Measurements from ENCODE around the gene SEL1L.
A peak's percentile ranks its signal among the peaks of the same experiment; 100 is the strongest.
"Not testable (repeated sequence)": the region's sequence is repeated elsewhere in the genome, so short reads cannot be mapped to it uniquely, and the experiment has no call there.

The SEL1L gene

DNA sequence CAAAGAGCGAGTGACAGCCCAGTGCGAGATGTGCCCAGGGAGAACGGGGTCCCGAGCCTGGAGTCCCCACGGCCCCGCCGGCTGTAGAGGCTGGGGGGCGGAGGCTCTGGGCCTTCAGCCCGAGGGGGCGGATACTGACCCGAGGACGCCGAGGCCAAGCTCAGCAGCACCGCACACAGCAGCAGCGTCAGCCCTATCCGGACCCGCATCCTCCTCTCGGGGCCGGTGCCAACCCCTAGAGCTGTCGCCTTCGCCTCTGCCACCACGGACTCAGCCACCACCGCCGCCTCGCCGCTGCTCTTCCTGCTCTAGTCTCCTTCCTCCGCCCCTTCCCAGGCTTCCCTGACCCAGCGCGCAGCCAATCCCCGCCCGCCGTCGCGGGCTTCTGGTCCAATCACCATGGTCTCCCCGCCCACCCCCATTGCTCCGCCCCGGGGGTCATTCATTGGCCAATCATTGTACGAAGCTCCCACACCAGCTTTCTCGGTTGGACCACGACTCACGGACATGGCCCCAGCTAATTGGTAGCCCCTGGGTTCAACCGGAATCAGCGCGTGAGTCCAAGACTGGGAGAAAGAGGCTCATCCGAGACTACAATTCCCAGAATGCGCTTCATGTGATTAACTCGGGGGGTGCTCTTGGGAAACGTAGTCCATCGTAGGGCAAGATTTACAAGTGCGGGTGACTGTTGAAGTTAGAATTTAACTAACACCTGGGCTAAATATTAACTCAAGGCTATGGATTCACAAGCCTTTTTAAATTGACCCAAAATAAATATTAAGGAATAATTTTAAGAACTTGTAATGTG is at the start of gene SEL1L:
TSS of gene SEL1L (minus strand) at position 318 of the 808 bp plus-strand sequence. CDS start at position 209, 109 bp downstream.
- peak; percentile 96 for DNase-seq

DNA sequence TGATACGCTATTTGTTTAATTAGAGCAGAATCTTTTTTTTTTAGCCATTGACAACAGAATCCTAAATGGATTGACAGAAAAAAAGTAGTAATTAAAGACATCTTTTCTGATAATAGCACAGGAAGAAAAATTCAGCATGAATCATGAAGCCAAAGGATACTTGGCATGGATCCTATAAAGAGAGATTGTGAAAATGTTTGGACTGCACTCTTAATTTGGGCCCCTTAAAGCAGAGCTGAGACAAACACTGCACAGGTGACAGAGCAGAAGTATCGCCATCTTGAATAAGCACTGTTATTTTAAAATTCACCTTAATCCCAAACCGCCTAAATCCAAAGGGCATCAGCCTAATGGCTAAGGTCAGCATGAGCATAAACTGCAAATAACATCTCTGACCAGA is 48.8 kb upstream of the SEL1L start:
- no peak for DNase-seq

DNA sequence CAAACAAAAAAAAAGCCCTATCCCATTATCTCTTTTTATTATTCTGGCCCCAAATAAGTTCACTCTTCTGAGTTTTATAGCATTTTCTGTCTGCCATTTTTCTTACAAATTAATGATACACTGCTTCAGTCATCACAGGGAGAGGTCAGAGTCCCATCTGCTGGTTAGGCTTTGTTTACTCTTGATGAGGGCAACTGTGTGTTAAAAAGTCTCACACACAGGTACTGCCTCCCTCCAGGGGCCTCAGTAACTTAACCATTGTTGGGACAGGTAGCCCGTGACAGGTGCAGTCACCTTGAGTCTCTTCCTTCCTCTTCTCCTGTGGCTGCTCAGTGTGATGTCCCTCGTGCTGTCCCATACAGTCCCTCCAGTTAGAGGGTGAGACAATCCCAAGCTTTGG is 45.5 kb upstream of the SEL1L start:
- DNase-seq, result no peak

DNA sequence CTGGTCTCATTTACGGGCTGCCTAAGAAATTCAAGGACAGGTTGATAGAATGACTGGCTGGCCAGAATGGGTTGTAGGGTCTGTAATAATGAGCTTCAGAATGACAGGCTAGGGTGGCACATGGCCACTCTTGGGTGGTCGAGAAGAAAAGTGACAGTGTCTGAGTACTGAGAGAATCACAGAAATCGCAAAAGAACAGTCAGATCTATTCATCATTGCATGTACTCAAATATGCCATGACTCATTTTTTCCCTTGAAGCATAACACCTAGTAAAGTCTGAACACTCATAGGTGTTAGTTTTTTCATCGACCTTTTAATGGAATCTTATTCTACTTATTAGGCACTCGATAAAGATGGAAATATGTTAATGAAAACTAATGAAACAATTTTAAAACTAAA is 37.8 kb upstream of the SEL1L start:
- DNase-seq, result no peak

DNA sequence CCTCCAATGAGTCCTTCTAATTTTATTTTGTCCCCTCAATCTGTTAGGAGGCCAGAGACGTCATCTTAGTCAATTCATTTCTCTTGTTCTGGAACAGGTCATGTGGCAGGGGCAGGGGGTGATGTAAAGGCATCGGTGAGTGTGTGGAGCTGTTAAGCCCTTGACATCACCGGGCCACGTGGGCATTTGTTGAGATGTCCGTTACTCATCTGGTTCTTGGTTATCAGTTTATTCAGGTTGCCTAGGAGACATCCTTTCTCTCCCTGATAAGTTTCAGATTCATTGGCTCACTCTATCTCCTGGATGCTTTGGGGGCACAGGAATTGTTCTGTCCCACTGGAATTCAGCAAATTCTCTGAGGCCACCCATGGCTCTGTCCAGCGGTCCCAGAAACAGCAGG is 33.6 kb upstream of the SEL1L start:
- DNase-seq, result no peak

DNA sequence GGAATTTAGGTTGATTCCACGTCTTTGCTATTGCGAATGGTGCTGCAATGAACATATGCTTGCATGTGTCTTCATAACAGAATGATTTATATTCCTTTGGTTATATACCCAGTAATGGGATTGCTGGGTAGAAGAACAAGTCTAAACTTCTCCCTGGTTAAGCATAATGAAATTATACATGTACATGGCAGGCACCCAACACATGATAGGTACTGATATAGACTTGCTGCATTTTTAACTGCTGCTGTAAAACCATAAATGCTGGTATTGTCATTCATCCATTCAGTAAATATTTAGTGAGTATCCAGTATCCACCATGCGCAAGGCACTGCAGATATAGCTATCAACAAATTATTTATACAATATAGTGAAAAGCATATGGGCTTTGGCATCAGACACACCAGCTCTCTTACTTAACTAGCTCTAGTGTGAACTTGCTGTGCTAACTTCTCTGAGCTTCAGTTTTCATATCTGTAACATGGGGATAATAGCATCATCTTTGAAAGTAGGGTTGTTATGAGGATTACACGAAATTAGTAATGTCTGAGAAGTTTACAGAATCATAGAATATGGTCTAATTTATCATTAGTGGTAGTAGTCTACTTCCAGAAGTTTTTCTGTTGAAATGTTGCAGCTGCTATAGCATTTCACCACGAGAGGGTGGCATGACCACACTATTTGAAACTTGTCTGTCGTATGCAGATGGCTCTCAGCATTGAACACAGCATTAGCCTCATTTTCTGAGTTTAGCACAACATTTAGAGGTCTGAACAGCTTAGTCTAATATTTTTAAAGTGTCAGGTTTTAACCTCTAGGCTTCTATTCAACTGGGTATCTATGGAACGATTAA is 32.0 kb upstream of the SEL1L start:
- DNase-seq, result no peak

DNA sequence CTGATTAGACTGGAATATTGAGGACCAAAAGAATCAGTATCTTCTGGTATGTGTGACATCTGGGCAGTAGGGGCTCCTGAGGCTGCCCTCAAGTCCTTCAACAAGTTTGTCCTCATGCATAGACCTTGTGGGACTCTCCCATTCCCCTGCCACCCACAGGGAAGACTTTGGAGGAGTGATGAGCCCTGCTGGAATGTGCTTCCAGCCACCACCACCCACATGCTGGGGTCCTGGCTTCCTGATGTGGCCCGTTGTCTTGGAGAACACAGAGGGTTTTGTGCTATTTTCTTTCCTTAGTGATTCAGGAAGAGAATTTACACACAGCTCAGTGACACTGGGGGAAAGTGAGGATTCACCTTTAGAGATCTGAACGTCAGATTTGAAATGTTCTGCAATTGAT is 29.2 kb upstream of the SEL1L start:
- no peak for DNase-seq

DNA sequence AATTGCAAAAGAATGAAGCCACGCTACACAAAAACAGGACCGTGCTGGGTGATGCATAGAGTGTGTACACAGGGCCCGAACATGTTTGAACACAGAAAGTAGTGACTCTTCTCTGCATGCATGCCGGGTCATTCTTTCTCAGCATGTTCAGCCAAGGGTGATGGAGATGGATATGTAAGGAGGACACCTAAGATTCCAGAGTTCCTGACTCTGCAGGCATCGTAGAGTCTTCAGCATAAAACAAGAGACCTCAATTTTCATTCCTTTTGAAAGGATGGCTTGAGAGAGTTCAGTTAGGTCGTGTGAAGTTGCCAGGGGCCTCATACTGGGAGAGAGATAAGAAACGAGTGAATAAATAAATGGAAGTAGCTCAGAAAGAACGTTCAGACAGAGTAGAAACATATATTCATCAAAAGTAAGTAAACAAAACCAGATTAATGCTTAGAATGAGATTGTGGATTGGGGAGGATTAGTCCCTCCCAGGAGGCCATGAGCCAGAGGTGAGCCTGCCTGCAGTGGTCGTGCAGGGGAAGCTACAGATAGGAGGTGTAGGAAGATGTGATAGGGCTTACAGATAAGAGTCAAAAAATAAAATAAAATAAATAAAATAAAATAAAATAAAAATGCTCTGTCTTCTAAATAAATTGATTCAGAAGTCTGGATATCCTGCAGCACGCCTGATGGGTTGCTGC is 27.6 kb upstream of the SEL1L start:
- no peak for DNase-seq

DNA sequence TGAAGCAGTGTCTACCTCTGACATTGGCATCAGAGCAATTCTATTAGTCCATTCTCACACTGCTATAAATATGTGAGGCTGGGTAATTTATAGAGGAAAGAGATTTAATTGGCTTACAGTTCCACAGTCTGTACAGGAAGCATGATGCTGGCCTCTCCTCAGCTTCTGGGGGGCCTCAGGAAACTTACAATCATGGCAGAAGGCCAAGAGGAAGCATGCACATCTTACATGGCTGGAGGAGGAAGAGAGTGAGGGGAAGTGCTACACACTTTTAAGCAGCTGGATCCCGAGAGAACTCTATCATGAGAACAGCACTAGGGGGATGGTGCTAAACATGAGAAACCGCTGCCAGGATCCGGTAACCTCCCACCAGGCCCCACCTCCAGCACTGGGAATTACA is 25.7 kb upstream of the SEL1L start:
- DNase-seq, result no peak

DNA sequence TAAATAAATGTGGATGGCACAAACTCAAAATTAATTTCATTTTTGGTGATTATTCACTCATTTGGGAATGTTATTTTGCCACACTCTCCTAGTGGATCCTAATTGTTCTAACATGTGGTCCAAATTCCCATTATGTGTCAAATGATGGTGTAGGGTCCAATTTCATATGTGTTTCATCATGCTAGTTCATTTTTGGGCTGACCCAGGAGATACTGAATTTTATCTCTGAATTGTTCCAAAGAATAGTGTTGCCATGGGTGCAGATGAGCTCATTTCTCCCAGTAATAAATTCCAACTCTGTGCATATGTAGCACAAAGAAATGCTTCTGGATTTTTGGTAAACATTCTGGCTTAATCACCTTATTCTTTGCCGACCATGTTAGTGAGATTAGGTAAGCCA is 23.5 kb upstream of the SEL1L start:
- no peak for DNase-seq

DNA sequence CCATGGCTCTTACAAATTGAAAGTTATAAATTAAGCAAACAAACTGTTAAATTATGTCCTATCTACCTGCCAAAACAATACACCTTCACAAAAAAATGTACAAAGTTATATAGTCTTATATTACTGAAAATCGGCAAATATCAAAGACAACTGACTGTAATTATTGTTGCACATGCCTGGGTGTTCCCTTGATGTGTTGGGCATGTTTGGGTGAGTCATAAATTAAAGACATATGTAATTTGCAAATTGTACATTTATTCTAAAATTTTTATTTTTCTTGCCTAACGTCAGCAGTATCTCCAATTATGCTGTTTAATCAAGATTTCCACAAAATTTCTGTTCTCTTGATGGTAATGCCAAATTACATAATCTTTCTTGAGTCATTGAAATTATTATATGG is 22.0 kb upstream of the SEL1L start:
- no peak for DNase-seq

DNA sequence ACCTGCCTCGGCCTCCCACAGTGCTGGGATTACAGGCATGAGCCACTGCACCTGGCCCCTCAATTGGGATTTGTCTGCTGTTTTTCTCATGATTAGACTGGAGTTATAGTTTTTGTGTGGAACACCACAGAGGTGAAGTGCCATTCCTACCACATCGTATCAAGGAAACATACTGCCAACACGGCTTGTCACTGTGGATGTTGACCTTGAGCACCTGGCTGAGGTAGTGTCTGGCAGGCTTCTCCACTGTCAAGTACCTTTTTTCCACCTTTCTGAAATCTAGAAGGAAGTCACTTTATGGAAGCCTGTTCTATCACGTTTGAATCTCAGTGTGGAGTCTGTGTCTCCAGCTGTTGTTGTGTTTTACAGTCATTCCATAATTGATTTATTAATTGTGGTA is 21.4 kb upstream of the SEL1L start:
- DNase-seq, result no peak

DNA sequence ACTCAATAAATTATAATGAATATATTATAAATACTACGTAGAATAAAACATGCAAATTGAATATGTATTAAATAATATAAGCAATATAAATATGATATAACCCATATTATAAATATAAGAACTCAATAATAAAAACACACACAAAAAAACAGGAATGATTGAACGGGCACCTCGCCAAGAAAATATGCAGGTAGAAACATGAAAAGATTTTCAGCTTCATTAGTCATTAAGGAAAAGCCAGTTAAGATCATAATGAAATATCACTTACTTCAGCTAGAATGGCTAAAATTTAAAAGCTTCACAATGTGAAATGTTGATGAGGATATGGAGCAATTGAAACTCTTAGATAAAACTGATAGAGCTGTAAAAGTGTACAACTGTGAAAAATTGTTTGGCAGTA is 17.8 kb upstream of the SEL1L start:
- DNase-seq, result no peak

DNA sequence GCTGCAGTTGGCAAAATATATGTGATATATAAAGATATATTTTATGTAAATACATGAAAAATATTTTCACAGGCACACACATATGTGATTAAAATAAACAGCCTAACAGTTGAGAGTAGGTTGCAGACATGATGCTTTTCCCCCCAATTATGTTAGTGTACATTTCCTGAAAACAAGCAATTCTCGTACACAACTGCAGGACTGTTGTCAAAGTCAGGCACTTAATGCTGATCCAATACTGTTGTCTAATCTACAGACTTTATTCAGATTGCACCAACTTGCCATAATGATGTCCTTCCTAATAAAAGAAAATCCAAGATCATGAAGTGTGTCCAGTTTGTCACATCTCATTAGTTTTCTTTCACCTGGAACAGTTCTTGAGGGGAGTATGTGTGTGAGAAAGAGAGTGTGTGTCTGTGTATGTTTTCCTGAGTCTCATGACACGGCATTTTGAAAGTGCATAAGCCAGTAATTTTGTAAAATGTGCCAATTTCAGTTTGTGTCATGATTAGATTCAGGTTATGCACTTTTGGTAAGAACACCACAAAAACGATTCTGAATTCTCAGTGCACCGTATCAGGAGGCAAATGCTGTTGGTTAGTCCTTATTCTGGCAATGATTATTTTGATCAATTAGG is 16.5 kb upstream of the SEL1L start:
- DNase-seq, result no peak

DNA sequence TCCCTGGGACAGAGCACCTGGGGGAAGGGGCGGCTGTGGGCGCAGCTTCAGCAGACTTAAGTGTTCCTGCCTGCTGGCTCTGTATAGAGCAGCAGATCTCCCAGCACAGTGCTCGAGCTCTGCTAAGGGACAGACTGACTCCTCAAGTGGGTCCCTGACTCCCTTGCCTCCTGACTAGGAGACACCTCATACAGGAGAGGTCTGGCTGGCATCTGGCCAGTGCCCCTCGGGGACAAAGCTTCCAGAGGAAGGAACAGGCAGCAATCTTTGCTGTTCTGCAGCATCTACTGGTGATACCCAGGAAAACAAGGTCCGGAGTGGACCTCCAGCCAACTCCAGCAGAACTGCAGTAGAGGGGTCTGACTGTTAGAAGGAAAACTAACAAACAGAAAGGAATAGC is 7.6 kb upstream of the SEL1L start:
- DNase-seq, result not testable (repeated sequence)

DNA sequence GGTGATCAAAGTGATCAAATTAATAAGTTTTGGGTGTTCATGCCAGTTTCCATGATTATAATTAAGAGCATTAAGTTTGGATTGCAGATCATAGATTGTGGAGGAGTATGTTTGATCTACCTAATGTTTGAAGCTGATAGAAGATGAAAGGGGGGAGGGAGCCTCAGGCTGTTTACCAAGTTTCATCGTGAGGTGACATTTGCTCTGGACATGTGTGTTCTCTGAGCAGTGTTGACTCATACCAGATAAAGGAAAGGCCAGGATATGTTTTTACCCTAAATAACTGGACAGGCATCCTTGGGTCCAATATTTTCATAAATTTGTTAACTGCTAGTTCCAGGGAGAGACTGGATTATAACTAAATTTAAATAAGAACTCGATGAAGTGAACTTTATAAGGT is 3.5 kb upstream of the SEL1L start:
- no peak for DNase-seq

DNA sequence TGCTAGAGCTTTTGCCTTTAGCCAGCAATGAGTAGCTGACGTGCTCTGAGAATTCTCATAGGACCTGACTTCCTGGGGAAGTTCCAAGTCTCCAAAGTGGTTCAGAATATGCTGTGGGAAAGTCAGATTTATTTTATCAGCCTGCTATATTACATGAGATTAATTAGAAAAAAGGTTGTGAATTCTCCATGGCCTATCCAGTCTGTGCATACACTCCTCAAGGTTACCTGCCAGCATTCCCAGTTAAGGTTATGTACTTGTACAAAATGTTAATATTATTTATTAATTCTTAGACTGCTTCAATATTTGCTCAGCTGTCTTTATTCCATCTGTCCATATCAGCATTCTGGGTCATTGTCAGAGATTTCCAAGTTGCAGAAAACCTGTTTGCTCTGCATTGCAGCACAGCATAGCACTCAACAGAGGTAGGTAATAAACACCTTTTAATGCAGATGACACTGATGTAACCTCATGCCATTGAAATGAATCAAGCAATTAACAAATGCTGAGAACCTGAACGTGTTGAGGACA is 2.7 kb upstream of the SEL1L start:
- no peak for DNase-seq

DNA sequence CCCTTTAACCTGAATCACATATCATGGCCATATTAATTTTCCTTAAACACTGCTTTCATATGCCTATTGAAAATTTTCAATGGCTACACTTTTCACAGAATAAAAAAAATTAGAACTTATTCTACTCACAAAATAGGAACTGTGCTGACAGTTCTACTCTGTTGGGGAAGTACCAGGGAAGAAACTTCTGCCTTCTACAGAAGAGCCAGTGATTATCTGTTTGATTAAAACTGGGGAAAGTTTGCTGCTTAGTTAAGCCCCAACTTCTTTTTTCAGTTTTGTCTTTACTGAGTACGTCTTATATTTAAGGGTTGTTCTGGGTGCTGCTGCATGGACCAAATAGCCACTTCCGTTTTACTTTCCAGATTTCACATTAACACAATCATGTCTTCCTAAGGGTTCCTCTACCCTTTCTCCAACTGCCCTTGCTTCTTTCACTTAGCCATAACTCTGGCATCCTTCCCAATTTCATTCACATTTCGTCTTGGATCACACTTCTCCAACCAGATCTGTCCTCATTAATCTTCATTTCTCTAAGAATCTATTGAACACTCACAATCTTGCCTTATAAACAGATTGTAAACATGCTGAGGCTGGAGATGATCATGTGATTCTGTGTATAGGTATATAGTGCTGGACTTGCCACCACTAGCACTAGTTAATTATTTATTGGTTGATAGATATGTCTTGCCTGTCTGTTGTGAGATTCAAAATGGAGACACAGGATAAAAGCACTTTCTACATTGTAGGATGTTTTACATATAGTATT is 1.9 kb upstream of the SEL1L start:
- no peak for DNase-seq

DNA sequence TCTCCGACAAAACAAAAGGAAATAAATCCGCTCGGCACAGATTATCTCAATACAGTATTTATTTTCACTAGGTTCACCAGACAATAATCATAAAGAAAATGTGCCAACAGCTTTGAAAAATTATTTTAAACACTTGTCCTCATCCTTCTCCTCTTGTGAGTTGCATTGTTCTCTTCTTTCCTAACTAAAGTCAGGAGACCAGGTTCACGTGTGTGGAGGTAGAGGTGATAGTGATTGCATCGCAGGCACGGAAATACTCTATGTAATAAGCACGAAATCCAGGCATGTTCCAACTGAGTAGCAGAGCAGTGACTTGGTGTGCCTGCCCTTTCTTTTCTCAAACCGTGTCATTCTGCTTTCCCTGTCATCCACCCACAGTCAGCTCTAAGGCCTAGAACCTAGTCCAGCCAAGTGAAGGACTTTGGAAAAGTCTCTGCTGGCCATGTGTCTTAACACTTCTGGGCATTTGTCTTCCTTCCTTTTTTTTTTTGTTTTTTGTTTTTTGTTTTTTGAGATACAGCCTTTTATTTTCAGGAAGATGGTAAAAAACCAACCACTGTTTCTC is 939 bp upstream of the SEL1L start:
- no peak for DNase-seq

DNA sequence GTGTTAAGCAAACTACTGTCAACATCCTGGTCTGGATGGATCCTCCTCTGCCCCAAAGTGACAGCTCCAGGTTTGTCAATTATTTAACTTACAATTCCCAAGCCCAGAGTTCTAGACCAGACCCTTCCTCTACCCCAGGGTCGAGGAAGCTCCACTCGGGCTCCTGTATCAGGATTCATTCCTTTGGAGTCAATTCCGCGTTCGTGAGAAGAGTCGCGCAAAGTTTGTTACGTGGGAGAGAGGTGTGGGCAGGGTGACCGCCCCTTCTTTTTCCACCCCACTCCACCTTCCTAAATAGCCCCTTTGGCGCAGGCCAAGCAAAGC is 479 bp downstream of the SEL1L start:
- DNase-seq, result no peak

DNA sequence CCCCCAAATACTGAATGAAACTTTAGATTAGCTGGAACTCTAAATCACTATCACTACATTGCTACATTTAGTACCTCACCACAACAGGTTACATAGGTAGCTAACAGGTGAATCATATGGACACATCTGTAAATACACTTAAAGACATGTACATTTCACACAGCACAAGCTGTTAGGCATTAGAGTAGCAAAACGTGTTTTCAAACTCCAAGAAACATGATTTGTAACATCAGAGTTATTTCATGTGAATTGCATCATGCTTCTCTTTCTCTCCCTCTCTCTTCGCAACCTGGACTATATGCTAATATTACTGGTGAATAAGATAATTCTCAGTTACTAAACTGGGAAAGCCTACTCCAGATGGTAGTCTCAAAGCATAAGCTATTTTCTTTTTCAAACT is 4.3 kb downstream of the SEL1L start:
- no peak for DNase-seq

DNA sequence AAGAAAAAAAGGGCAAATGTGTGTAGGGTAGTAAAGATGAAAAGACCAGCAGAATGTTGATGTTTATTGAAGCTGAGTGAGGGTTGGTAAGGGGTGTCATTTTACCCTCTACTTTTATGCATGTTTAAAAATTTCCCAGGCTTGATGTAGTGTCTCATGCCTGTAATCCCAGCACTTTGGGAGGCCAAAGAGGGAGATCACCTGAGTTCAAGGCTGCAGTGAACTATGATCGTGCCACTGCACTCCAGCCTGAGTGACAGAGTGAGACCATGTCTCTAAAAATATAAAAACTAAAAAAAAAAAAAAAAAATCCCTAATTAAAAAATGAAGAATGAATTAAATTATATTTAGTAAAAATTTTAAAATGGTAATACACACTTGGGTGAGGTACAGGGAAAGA is 8.5 kb downstream of the SEL1L start:
- no peak for DNase-seq

Measured in NCI-H774 (cell line).